ENCODE data around the gene RBFOX1.

Gene RBFOX1

DNA sequence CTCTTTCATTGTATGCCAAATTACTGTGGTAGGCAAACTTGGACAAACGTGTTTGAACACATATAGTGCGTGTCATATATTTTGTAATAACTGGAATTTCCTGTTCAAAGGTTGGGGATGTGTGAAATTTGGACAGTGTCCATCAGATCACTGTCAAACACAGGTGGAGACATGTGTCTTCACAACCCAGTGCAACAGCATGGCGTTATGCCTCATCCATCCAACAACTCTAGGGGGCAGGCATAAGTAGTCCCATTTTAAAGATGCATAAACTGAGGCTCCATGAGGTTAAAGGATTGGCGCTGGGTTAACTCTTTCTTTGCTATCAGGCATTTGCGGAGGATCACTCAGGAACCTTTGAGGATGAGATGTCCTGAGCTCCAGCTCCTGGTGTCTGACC lies 103.7 kb downstream of the RBFOX1 start:
- TF ChIP-seq, protein P1, sequence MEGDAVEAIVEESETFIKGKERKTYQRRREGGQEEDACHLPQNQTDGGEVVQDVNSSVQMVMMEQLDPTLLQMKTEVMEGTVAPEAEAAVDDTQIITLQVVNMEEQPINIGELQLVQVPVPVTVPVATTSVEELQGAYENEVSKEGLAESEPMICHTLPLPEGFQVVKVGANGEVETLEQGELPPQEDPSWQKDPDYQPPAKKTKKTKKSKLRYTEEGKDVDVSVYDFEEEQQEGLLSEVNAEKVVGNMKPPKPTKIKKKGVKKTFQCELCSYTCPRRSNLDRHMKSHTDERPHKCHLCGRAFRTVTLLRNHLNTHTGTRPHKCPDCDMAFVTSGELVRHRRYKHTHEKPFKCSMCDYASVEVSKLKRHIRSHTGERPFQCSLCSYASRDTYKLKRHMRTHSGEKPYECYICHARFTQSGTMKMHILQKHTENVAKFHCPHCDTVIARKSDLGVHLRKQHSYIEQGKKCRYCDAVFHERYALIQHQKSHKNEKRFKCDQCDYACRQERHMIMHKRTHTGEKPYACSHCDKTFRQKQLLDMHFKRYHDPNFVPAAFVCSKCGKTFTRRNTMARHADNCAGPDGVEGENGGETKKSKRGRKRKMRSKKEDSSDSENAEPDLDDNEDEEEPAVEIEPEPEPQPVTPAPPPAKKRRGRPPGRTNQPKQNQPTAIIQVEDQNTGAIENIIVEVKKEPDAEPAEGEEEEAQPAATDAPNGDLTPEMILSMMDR (IDR thresholded peaks at IDR 0.05; ENCODE audit: low read length, missing control alignments): no peak
- DNase-seq (ENCODE audit: low read depth): no peak
- H3K4me3 ChIP-seq (replicated peaks; ENCODE audit: low read depth, low read length): no peak overlapping the region

DNA sequence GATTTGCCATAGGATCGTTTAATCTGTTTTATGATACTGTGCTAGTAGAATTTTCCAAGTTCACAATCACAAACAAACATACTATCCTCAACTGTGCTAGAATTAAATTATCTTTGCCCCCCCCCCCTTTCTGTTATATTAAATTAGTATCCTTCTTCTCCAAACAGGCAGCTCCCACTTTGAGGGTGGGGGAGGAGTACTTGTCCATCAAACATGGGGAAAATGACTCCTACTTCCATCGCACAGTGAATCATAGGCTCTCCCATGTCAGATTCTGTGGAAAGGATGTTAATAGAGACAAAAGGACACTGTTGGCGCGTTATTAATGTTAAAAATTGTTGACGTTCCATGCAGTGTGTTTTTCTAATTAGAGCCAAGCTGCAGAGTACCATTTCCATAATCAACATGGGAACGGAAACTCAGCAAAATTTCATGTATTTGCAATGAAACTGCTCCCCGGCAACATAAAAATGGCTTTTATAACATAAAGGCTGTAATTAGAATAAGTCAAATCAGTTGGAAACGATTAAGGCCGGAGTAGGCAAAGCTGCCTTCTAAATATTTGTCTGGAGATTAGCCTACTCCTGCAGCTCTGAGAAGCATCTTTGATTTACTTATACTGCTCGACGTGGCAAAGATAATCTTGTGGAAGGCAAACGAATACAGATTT lies 104.6 kb downstream of the RBFOX1 start:
- H3K4me3 ChIP-seq (replicated peaks; ENCODE audit: low read depth, low read length): no peak overlapping the region
- TF ChIP-seq, protein P1 (IDR thresholded peaks at IDR 0.05; ENCODE audit: low read length, missing control alignments): no peak
- no peak for DNase-seq (ENCODE audit: low read depth)

DNA sequence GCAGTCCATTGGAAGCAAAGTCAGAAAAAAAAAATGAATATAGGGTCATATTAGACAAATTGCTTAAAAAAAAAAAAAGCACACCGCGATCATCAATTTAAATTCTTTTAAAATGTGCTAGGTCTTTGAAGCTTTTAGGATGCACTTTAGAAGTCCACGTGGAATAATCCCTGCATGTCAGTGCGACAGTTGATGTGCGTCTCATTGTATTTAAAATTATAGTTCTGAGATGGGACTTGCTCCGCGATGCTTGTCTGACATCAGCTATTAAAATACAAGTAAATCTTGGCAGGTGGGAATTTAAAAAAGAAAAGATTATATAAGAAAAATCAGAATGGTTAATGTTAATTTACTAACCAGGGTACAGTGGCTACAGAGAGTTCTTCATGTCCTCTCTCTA lies 105.2 kb downstream of the RBFOX1 start:
- DNase-seq (ENCODE audit: low read depth): no peak
- TF ChIP-seq, protein P1 (IDR thresholded peaks at IDR 0.05; ENCODE audit: low read length, missing control alignments): no peak
- H3K4me3 ChIP-seq (replicated peaks; ENCODE audit: low read depth, low read length): no peak overlapping the region

DNA sequence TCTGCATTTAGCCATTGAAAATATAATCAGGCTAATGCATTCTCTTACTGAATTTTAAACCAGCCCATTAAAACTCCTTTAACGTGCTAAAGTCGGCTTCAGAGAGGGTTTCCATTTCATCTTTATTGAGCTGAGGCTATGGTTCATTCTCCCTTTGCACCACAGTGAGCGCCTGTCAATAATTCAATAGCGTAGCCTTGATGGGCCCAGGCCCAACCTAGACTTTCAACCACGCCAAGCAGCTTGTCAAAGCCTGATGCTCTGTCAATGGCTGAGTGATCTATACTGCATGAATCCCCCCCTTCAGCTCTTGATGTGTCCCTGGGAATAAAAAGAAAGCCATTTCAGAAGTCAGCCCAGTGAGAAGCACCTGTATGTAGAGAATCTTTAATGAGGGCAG lies 106.0 kb downstream of the RBFOX1 start:
- TF ChIP-seq, protein P1 (IDR thresholded peaks at IDR 0.05; ENCODE audit: low read length, missing control alignments): no peak
- H3K4me3 ChIP-seq (replicated peaks; ENCODE audit: low read depth, low read length): no peak overlapping the region
- DNase-seq (ENCODE audit: low read depth): no peak

DNA sequence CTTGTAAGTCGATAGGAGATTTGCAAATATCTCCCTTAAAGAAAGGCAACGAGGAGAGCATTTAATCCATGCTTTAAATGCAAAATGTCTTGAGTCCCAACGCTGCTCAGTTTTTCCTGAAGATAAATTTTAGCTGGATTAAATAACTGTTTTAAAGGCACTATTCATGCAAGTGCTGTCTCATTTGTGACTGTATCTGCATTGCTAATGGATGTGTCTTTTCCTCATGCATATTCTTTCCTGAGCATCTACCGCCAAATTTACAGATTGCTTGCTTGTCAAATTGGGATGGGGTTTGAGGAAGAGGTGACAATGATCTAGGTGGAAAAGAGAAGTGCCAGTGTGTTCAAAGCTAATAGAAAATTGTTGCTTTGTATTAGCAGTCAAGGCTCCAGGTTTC lies 106.9 kb downstream of the RBFOX1 start:
- TF ChIP-seq, protein P1 (IDR thresholded peaks at IDR 0.05; ENCODE audit: low read length, missing control alignments): no peak

GRCh38 chr16:7440886-7441400 lies 108.3 kb downstream of the RBFOX1 start:
- TF ChIP-seq, protein P1 (IDR thresholded peaks at IDR 0.05; ENCODE audit: low read length, missing control alignments): no peak
- DNase-seq (ENCODE audit: low read depth): no peak
- H3K4me3 ChIP-seq (replicated peaks; ENCODE audit: low read depth, low read length): no peak overlapping the region

More for the DNA sequence above, 106.9 kb downstream of the RBFOX1 start:
- H3K4me3 ChIP-seq (replicated peaks; ENCODE audit: low read depth, low read length): no peak overlapping the region
- no peak for DNase-seq (ENCODE audit: low read depth)

DNA sequence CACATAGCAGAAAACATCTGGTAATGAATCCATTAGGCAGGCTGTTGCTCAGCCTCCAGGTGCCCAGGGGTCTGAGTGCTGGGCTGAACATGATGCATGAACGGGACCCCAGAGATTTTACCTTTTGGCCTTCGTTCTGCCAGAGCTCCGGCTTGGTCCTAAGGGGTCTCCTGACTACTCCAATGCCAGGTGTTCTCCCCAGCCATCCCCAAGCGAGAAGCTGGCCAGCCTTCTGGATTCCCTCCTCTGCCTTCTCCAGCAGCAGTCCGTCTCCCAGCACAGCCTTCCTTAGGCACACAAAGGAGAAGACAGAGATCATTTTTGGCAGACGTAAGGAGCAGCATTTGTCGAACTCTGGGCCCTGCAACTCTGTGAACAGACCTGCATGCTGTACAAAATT lies 109.4 kb downstream of the RBFOX1 start:
- no peak overlapping the region for H3K4me3 ChIP-seq (replicated peaks; ENCODE audit: low read depth, low read length)
- DNase-seq (ENCODE audit: low read depth): no peak
- TF ChIP-seq, protein P1 (IDR thresholded peaks at IDR 0.05; ENCODE audit: low read length, missing control alignments): no peak

Measured in fibroblast of pulmonary artery (primary cell).